ENCODE data around the gene CTBP2.
A peak's percentile ranks its signal among the peaks of the same experiment; 100 is the strongest.

Gene CTBP2

GRCh38 chr10:125092564-125093031 lies 67.8 kb downstream of the CTBP2 start:
- no peak for TF ChIP-seq CTCF (conservative IDR thresholded peaks at IDR 0.05; ENCODE audit: control insufficient read depth, insufficient read depth, low read depth, low read length)
- no peak overlapping the region for H3K4me3 ChIP-seq (ENCODE audit: control insufficient read depth, low read depth, low read length)
- DNase-seq (ENCODE audit: low read depth): no peak

- DNase-seq (ENCODE audit: low read depth): peak; percentile 26
- no peak overlapping the region for H3K4me3 ChIP-seq (ENCODE audit: control insufficient read depth, low read depth, low read length)
- TF ChIP-seq CTCF (conservative IDR thresholded peaks at IDR 0.05; ENCODE audit: control insufficient read depth, insufficient read depth, low read depth, low read length): no peak
Observed at GRCh38 chr10:125091891-125092290, 68.5 kb downstream of the CTBP2 start.

- no peak for TF ChIP-seq CTCF (conservative IDR thresholded peaks at IDR 0.05; ENCODE audit: control insufficient read depth, insufficient read depth, low read depth, low read length)
- no peak for DNase-seq (ENCODE audit: low read depth)
Observed at GRCh38 chr10:125089469-125089868, 70.9 kb downstream of the CTBP2 start.

DNA sequence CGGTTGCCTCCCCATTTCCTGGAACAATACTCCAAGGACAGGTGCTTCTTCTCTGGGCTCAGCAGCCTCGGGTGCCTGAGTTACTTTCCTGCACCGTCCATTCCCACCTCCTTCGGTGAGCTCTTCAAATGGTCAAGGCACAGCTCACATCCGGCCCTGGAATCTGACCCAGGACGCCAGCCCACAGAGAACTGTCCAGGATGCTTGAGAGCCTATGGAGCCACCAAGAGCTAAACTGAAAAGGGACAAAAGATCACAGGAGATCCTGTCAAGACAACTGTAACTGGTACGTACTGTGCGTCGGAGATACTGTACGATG lies 72.5 kb downstream of the CTBP2 start:
- TF ChIP-seq CTCF (conservative IDR thresholded peaks at IDR 0.05; ENCODE audit: control insufficient read depth, insufficient read depth, low read depth, low read length): no peak
- no peak for DNase-seq (ENCODE audit: low read depth)
- no peak overlapping the region for H3K4me3 ChIP-seq (ENCODE audit: control insufficient read depth, low read depth, low read length)

More at GRCh38 chr10:125089469-125089868, 70.9 kb downstream of the CTBP2 start:
- H3K4me3 ChIP-seq (ENCODE audit: control insufficient read depth, low read depth, low read length): no peak overlapping the region

DNA sequence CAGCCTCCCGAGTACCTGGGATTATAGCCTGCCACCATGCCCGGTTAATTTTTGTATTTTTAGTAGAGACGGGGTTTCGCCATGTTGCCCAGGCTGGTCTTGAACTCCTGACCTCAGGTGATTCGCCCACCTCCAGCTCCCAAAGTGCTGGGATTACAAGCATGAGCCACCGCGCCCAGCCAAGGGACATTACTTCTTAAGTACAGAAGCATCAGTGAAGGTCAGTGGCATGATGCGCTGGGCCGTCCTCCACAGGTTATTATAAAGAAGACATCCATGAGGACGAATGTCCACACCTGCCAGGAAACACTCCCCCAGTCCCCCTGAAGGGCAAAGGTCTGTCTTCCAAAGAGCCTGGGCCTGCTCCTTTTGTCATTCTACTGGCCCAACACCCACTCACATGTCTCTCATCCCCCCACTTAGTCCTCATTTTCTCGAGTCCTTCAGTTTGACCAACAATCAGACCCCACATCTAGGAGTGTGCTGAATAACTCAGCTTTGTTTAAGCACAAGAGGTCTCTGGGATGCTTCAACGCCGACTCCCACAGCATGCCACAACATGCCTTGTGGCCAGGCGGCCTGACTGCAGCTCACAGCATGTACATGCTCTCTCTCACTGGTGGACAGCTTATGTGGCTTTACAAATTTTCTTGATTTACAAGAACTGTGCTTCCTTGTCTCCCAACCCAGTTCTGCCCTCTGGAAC lies 73.0 kb downstream of the CTBP2 start:
- TF ChIP-seq CTCF (conservative IDR thresholded peaks at IDR 0.05; ENCODE audit: control insufficient read depth, insufficient read depth, low read depth, low read length): no peak
- no peak for DNase-seq (ENCODE audit: low read depth)
- H3K4me3 ChIP-seq (ENCODE audit: control insufficient read depth, low read depth, low read length): no peak overlapping the region

GRCh38 chr10:125086691-125087090 lies 73.7 kb downstream of the CTBP2 start:
- TF ChIP-seq CTCF (conservative IDR thresholded peaks at IDR 0.05; ENCODE audit: control insufficient read depth, insufficient read depth, low read depth, low read length): no peak
- no peak overlapping the region for H3K4me3 ChIP-seq (ENCODE audit: control insufficient read depth, low read depth, low read length)
- DNase-seq (ENCODE audit: low read depth): no peak

Data from fibroblast of mammary gland (primary cell).